ENCODE results near the gene VTI1A.

GRCh38 chr10:112761256-112761655, 314.2 kb downstream of the VTI1A start:
- no peak for TF ChIP-seq POLR2A (IDR thresholded peaks at IDR 0.05)
- no peak for TF ChIP-seq CTCF (IDR thresholded peaks at IDR 0.05)

All from esophagus squamous epithelium (tissue), 4 donors.